ENCODE measurements around the gene VPS26A.
A peak's percentile ranks its signal among the peaks of the same experiment; 100 is the strongest.

VPS26A gene

GRCh38 chr10:69123747-69124562 lies at the start of gene VPS26A:
VPS26A (plus strand) TSS chr10:69124178; CDS start chr10:69124278, 100 bp downstream.
- Histone ChIP-seq H3K36me3 (ENCODE audit: insufficient read depth, low read length) (no peaks in the 10 kb centered on the region), H3K9ac (ENCODE audit: low read length) (peak within 1 kb of the TSS; percentile 99), H3K4me1 (ENCODE audit: insufficient read depth, low read length) (peaks cover 20% of the 10 kb centered on the region), H3K4me3 (ENCODE audit: low read depth in 1 of 2, low read length in 2 of 2) (peak within 1 kb of the TSS; percentile 78 to 92), H3K27ac (ENCODE audit: low read depth, low read length) (peak within 1 kb of the TSS; percentile 95), H3K9me3 (ENCODE audit: low read length) (no peaks in the 10 kb centered on the region), H3K27me3 (ENCODE audit: control insufficient read depth in 1 of 2, insufficient read depth in 2 of 2, low read length in 2 of 2) (no peaks in the 10 kb centered on the region)

GRCh38 chr10:69074532-69074931 lies 49.4 kb upstream of the VPS26A start:
- no peaks in the 10 kb centered on the region for H3K4me1 ChIP-seq (ENCODE audit: insufficient read depth, low read length)
- H3K27me3 ChIP-seq (ENCODE audit: control insufficient read depth in 1 of 2, insufficient read depth in 2 of 2, low read length in 2 of 2) = no peaks in the 10 kb centered on the region

GRCh38 chr10:69075431-69075830 lies 48.5 kb upstream of the VPS26A start:
- Histone ChIP-seq H3K4me3 (ENCODE audit: low read depth in 1 of 2, low read length in 2 of 2) (no peak overlapping the region), H3K4me1 (ENCODE audit: insufficient read depth, low read length) (no peaks in the 10 kb centered on the region), H3K9ac (ENCODE audit: low read length) (no peak overlapping the region), H3K27me3 (ENCODE audit: control insufficient read depth in 1 of 2, insufficient read depth in 2 of 2, low read length in 2 of 2) (no peaks in the 10 kb centered on the region), H3K9me3 (ENCODE audit: low read length) (no peaks in the 10 kb centered on the region), H3K27ac (ENCODE audit: low read depth, low read length) (no peak overlapping the region), H3K36me3 (ENCODE audit: insufficient read depth, low read length) (no peaks in the 10 kb centered on the region)

More at GRCh38 chr10:69074532-69074931, 49.4 kb upstream of the VPS26A start:
- Histone ChIP-seq H3K9me3 (ENCODE audit: low read length) (no peaks in the 10 kb centered on the region), H3K9ac (ENCODE audit: low read length) (no peak overlapping the region), H3K27ac (ENCODE audit: low read depth, low read length) (no peak overlapping the region), H3K4me3 (ENCODE audit: low read depth in 1 of 2, low read length in 2 of 2) (no peak overlapping the region), H3K36me3 (ENCODE audit: insufficient read depth, low read length) (no peaks in the 10 kb centered on the region)

GRCh38 chr10:69078311-69078710 lies 45.7 kb upstream of the VPS26A start:
- no peak overlapping the region for H3K4me3 ChIP-seq (ENCODE audit: low read depth in 1 of 2, low read length in 2 of 2)
- H3K27ac ChIP-seq (ENCODE audit: low read depth, low read length) = no peak overlapping the region
- H3K9me3 ChIP-seq (ENCODE audit: low read length) = no peaks in the 10 kb centered on the region
- no peaks in the 10 kb centered on the region for H3K27me3 ChIP-seq (ENCODE audit: control insufficient read depth in 1 of 2, insufficient read depth in 2 of 2, low read length in 2 of 2)
- no peaks in the 10 kb centered on the region for H3K36me3 ChIP-seq (ENCODE audit: insufficient read depth, low read length)
- no peaks in the 10 kb centered on the region for H3K4me1 ChIP-seq (ENCODE audit: insufficient read depth, low read length)
- no peak overlapping the region for H3K9ac ChIP-seq (ENCODE audit: low read length)

- H3K4me3 ChIP-seq (ENCODE audit: low read depth in 1 of 2, low read length in 2 of 2) = no peak overlapping the region
- H3K27me3 ChIP-seq (ENCODE audit: control insufficient read depth in 1 of 2, insufficient read depth in 2 of 2, low read length in 2 of 2) = no peaks in the 10 kb centered on the region
- H3K27ac ChIP-seq (ENCODE audit: low read depth, low read length) = no peak overlapping the region
- no peaks in the 10 kb centered on the region for H3K36me3 ChIP-seq (ENCODE audit: insufficient read depth, low read length)
- H3K4me1 ChIP-seq (ENCODE audit: insufficient read depth, low read length) = no peaks in the 10 kb centered on the region
- no peaks in the 10 kb centered on the region for H3K9me3 ChIP-seq (ENCODE audit: low read length)
- H3K9ac ChIP-seq (ENCODE audit: low read length) = no peak overlapping the region
These were observed 43.8 kb upstream of the VPS26A start for GRCh38 chr10:69080226-69080625.

GRCh38 chr10:69086001-69086509 lies 37.9 kb upstream of the VPS26A start:
- Histone ChIP-seq H3K27ac (ENCODE audit: low read depth, low read length) (no peak overlapping the region), H3K4me3 (ENCODE audit: low read depth in 1 of 2, low read length in 2 of 2) (no peak overlapping the region), H3K36me3 (ENCODE audit: insufficient read depth, low read length) (no peaks in the 10 kb centered on the region), H3K27me3 (ENCODE audit: control insufficient read depth in 1 of 2, insufficient read depth in 2 of 2, low read length in 2 of 2) (no peaks in the 10 kb centered on the region), H3K9ac (ENCODE audit: low read length) (no peak overlapping the region), H3K9me3 (ENCODE audit: low read length) (no peaks in the 10 kb centered on the region), H3K4me1 (ENCODE audit: insufficient read depth, low read length) (no peaks in the 10 kb centered on the region)

GRCh38 chr10:69087590-69088470 lies 36.1 kb upstream of the VPS26A start, which contains the start of gene SRGN:
SRGN (plus strand) TSS chr10:69088103; CDS start chr10:69088158, 55 bp downstream.
- H3K9me3 ChIP-seq (ENCODE audit: low read length) = no peaks in the 10 kb centered on the region
- H3K27me3 ChIP-seq (ENCODE audit: control insufficient read depth in 1 of 2, insufficient read depth in 2 of 2, low read length in 2 of 2) = no peaks in the 10 kb centered on the region
- H3K27ac ChIP-seq (ENCODE audit: low read depth, low read length) = peak within 1 kb of the TSS; percentile 52
- H3K9ac ChIP-seq (ENCODE audit: low read length) = no peak within 1 kb of the TSS
- no peaks in the 10 kb centered on the region for H3K4me1 ChIP-seq (ENCODE audit: insufficient read depth, low read length)
- H3K4me3 ChIP-seq (ENCODE audit: low read depth in 1 of 2, low read length in 2 of 2) = peak within 1 kb of the TSS in 1 of 2 donors; percentile 19
- H3K36me3 ChIP-seq (ENCODE audit: insufficient read depth, low read length) = no peaks in the 10 kb centered on the region

GRCh38 chr10:69088471-69088769 lies 35.6 kb upstream of the VPS26A start:
- no peaks in the 10 kb centered on the region for H3K27me3 ChIP-seq (ENCODE audit: control insufficient read depth in 1 of 2, insufficient read depth in 2 of 2, low read length in 2 of 2)

GRCh38 chr10:69088801-69089501 lies 35.0 kb upstream of the VPS26A start:
- no peaks in the 10 kb centered on the region for H3K27me3 ChIP-seq (ENCODE audit: control insufficient read depth in 1 of 2, insufficient read depth in 2 of 2, low read length in 2 of 2)
- H3K27ac ChIP-seq (ENCODE audit: low read depth, low read length) = peak overlapping the region; percentile 52
- H3K36me3 ChIP-seq (ENCODE audit: insufficient read depth, low read length) = no peaks in the 10 kb centered on the region
- no peaks in the 10 kb centered on the region for H3K9me3 ChIP-seq (ENCODE audit: low read length)
- no peaks in the 10 kb centered on the region for H3K4me1 ChIP-seq (ENCODE audit: insufficient read depth, low read length)
- H3K9ac ChIP-seq (ENCODE audit: low read length) = no peak overlapping the region
- H3K4me3 ChIP-seq (ENCODE audit: low read depth in 1 of 2, low read length in 2 of 2) = no peak overlapping the region

More at GRCh38 chr10:69088471-69088769, 35.6 kb upstream of the VPS26A start:
- Histone ChIP-seq H3K4me3 (ENCODE audit: low read depth in 1 of 2, low read length in 2 of 2) (peak overlapping the region in 1 of 2 donors; percentile 19), H3K36me3 (ENCODE audit: insufficient read depth, low read length) (no peaks in the 10 kb centered on the region), H3K9me3 (ENCODE audit: low read length) (no peaks in the 10 kb centered on the region), H3K27ac (ENCODE audit: low read depth, low read length) (peak overlapping the region; percentile 52), H3K4me1 (ENCODE audit: insufficient read depth, low read length) (no peaks in the 10 kb centered on the region), H3K9ac (ENCODE audit: low read length) (no peak overlapping the region)

GRCh38 chr10:69089638-69090599 lies 34.1 kb upstream of the VPS26A start:
- Histone ChIP-seq H3K9ac (ENCODE audit: low read length) (no peak overlapping the region), H3K4me1 (ENCODE audit: insufficient read depth, low read length) (no peaks in the 10 kb centered on the region), H3K27me3 (ENCODE audit: control insufficient read depth in 1 of 2, insufficient read depth in 2 of 2, low read length in 2 of 2) (no peaks in the 10 kb centered on the region), H3K4me3 (ENCODE audit: low read depth in 1 of 2, low read length in 2 of 2) (no peak overlapping the region), H3K9me3 (ENCODE audit: low read length) (no peaks in the 10 kb centered on the region), H3K27ac (ENCODE audit: low read depth, low read length) (no peak overlapping the region), H3K36me3 (ENCODE audit: insufficient read depth, low read length) (no peaks in the 10 kb centered on the region)
